Measurements from ENCODE around the gene ZNF892.

- TF ChIP-seq IRF1 (CRISPR knock-in tag; IDR thresholded peaks at IDR 0.05; ENCODE audit: borderline replicate concordance), result no peak
- TF ChIP-seq RBM25 (IDR thresholded peaks at IDR 0.05; ENCODE audit: low read depth, low read length, severe bottlenecking), result no peak
- TF ChIP-seq MIER1 (IDR thresholded peaks at IDR 0.05; ENCODE audit: low read depth), result no peak
- TF ChIP-seq NFYB (IDR thresholded peaks at IDR 0.05; ENCODE audit: extremely low read depth, insufficient read length), result no peak
- TF ChIP-seq ESRRA (IDR thresholded peaks at IDR 0.05; ENCODE audit: borderline replicate concordance, low read depth), result no peak
- no peak for TF ChIP-seq CREB1 (IDR thresholded peaks at IDR 0.05)
- TF ChIP-seq CREB1 (CRISPR knock-in tag; IDR thresholded peaks at IDR 0.05), result no peak
- no peak for TF ChIP-seq ZNF280B (CRISPR knock-in tag; IDR thresholded peaks at IDR 0.05)
- TF ChIP-seq PCBP2 (IDR thresholded peaks at IDR 0.05; ENCODE audit: low read depth, low read length, poor library complexity, severe bottlenecking), result no peak
- TF ChIP-seq CTCF (IDR thresholded peaks at IDR 0.05 in 2 of 3, conservative IDR thresholded peaks at IDR 0.05 in 1 of 3; ENCODE audit: insufficient read depth in 2 of 3, low read depth in 1 of 3, low read length in 3 of 3), result no peak
- TF ChIP-seq MCM5 (IDR thresholded peaks at IDR 0.05; ENCODE audit: low read depth), result no peak
- no peak for TF ChIP-seq HDGF (IDR thresholded peaks at IDR 0.05)
Observed at GRCh38 chr2:95185197-95185596, 22.1 kb upstream of the ZNF892 start.

All from K562 (cell line).